HG02870 (cell line): ENCODE results near the gene NKPD1.

ENCODE experiments used
- ATAC-seq: cut with Tn5 transposase; IDR thresholded peaks from one replicate; pipeline ENCODE4 v1.9.1; 2021; ENCODE audit warnings: mild to moderate bottlenecking, moderate library complexity; ENCODE audit not compliant: unreplicated experiment

NKPD1 gene

GRCh38 chr19:45173816-45174215, 13.0 kb upstream of the NKPD1 start:
- no peak for ATAC-seq

DNA sequence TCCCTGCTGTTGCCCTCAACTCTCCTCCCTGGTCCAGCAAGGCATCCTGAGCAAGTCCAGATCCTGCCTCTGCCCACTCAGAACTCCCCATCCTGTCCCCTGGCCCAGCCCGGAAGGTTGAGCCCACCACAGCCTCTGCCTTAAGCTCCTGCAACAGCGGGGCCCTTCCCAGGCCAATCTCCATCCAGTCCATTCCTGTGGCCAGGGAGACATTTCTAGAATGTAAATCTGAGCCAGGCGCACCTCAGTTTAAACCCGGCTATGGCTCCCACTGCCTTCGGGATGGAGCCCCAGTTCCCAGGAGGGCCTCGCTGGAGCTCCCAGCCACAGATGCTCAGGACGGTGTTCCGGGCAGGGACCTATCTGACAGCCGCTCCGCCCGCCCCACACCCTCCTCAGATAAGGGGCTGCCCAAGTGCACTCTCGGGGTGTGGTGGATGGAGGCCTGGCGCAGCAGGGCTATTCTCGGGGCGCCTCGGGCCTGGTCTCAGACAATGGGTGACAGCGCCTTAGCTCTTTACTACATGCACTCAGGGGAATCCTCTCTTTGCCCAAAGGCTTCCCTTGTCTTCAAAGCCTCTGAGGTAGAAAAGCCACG, 11.9 kb upstream of the NKPD1 start:
- ATAC-seq = no peak

GRCh38 chr19:45172173-45172572, 11.4 kb upstream of the NKPD1 start:
- no peak for ATAC-seq

GRCh38 chr19:45171211-45171623, 10.4 kb upstream of the NKPD1 start:
- no peak for ATAC-seq

DNA sequence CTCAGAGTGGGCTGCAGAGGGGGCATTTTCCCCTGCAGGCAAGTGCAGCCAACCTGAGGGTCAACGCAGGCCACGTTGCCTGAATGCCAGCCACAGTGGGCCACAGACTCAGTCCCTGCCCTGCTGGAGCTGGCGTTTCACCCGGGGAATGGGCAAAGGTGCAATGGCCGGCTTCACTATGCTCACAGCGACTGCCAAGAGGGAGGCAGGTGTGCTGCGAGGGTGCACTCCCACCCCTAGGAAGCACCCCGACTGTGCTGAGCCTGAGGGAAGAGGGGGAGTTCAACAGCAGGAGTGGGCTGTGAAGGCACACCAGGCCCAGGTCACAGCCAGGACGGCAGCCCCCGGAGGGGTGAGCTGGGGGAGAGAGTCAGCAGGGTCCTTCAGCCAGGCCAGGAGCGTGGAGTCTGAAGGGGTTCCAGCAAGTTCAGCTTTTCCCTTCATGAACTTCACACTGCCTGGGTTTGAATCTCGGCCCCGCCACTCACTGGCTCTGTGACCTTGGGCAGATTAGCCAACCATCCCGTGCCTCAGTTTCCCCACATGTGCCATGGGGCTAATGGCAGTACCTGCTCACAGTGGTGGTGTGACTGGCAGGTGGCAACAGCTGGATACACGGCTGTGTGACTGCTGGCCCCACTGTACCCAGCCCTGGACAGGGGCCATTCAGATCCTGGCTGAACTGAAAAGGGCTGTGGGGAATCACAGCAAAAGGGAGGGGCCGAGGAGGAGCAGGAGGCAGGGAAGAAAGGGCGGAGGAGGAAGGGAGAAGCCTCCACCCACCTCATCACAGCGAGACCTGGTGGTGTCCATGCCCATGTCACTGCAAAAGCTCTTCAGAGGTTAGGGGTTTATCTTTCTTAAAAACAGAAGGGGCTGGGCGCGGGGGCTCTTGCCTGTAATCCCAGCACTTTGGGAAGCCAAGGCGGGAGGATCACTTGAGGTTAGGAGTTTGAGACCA, 9.6 kb upstream of the NKPD1 start:
- ATAC-seq = no peak

- no peak for ATAC-seq
These were observed 8.8 kb upstream of the NKPD1 start for GRCh38 chr19:45169602-45170001.

GRCh38 chr19:45168767-45169351, 8.1 kb upstream of the NKPD1 start:
- ATAC-seq = no peak

DNA sequence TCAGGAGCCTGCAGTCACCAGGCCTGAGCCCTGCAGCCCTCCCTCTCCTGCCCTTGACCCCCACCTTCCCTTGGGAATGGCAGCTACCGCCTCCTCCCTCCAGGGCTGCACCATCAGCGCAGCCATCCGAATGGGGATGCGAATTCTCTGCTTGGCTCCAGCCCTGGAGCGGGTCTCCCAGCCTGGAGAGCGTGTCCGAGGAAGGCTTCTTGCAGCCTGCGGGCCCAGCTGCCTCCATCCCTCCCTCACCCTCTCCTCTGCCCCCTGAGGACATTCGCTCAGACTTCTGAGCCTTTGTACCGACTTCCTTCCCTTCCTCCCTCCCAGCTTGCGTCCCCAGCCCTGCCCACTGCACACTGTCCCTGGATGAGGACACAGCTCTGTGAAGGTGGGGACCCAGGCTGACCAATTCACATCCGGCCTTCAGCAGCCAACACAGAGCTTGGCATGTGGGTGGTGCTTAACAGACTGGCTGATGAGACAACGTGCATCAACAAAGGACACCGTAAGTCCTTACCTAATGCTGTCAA, 6.0 kb upstream of the NKPD1 start:
- no peak for ATAC-seq

- ATAC-seq = no peak
These were observed 4.0 kb upstream of the NKPD1 start for GRCh38 chr19:45164577-45165335.

DNA sequence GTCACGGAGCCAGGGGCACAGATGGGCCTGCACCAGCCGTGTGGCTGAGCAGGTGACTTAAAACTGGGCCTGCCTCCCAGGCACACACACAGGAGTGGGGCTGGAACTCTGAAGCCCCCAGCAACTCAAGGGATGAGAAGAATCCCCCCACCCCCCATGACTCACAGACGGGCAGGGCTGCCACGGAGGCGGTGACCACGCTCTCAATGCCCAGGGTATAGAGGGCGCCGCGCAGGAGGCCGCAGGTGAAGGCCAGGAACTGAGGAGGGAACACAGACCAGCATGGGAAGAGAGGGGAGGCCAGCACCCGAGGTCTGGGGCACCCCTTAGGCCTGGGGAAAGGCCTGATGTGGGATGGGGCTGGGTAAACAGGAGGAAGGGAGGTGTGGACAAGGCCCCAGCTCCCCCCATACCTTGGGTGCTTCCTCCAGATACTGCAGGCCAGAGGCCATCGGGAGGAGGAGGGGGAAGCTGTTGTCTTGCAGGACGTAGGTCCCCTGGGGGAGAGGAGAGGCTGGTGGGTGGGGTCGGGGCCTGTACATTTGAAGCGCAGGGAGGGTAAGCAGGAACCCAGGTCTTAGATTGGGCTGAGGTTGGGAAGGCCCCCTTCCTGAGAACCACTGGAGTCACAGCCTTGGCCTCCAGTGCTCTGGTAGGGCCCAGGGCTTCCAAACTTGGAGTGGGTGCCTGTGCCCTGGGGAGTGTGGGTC, 3.1 kb upstream of the NKPD1 start:
- ATAC-seq = no peak

- no peak for ATAC-seq
These were observed 2.4 kb upstream of the NKPD1 start for GRCh38 chr19:45163156-45163555.

GRCh38 chr19:45162608-45163143, 1.9 kb upstream of the NKPD1 start:
- no peak for ATAC-seq

DNA sequence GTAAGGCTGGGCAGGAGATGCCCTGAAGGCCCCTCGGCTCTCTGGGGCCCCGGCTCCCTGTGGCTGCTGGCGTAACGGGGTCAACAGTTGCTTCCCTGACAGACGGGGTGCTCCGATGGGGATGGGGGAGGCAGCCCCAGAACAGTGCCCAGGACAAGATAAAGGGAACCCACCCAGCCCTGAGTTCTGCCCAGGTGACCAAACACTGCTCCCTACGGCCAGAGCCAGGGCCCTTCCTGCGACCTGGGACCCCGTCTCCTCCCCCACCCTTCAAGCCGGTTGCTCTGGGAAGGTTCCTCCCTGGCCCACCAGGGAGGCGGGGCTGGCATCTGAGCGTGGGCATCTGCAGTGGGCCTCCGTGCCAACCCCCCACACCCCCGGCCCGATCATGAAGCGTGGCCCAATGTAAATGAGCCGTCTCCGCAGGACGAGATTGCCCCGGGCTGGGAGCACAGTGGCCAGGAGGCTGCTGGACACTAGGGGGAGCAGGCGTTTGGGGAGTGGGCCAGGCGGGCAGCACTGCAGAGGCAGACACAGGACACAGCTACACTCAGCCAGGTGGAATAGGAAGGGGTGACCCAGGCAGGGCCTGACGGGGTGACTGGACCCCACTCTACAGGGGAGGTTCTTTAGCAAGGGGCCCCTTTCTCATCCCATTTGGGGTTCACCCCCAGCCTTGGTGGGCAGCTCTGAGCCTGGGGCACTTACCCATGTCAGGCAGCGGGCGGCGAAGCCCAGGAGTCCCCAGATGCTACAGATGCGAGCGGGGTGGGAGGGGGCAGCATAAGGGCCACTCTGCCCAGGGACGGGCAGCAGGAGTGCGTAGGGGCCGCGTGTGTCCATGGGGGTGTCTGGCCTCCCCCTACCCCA, 1.2 kb upstream of the NKPD1 start:
- ATAC-seq = no peak

DNA sequence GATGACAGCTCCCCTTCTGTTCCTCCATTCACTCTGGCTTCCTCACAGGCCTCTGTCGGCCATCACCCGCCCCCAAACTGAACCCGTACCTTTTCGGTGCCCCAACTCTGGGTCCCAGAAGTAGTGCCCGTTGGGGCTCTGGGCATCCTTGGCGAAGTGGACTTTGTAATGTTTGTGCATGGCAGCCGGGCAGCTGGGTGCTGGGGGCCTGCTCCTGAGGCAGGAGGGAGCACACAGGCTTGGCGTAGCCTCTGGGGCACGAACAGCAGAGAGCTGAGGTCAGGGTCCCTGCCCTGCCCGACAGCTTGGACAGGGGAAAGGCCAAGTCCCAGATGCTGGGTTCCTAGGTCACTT, 834 bp downstream of the NKPD1 start:
- ATAC-seq = no peak

- ATAC-seq = no peak
These were observed 1.4 kb downstream of the NKPD1 start for GRCh38 chr19:45159210-45159970.

DNA sequence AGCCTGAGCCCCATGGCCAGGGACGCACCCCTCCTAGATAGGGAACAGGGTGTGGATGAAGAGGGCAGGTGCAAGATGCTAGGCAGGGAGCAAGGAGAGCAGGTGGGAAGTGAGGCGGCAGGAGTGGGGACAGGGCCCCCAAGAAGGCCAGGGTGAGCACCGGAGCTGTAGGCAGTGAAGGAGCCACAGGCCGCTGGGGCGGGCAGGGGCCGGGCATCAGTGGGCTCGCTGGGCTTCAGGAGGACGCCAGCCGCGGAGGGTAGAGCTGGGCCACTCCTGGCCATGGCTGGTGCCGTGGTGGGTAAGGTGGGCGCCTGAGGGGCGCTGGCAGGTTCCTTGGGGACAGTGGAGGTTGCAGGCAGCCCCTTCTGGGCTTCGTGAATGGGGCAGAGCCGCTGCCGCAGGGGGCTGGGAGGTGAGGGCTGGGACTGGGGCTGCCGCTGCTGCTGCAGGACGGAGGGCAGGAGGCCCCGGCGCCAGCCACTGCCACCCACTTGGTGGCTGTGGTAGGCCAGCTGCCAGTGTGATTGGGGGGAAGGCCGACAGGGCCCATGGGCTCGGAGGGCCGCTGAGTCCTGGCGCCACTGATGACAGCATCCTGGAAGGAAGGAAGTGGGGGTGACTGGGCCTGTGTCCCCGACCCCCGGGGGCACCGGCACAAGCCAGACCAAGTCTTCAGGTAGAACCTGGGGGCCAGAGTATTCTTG, 2.1 kb downstream of the NKPD1 start:
- no peak for ATAC-seq

DNA sequence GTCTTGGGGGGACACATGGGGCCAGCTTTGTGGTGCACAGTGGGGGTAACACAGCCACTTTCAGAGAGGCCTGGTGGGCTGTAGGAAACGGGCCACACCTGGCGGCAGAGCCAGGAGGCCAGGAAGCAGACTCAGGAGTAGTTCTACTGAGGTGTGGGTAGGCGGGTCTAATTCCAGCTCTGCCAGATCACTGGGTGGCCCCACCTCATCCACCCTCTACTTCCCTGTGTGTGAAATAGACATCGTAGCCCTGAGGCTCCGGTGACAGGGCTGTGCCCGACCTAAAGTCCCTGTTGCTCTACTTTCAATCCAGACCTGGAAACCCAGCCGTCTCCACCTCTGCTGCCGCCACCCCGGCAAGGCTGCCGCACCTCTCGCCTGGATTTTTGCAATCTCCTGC, 4.0 kb downstream of the NKPD1 start:
- no peak for ATAC-seq
